IMR-90 (cell line): ENCODE measurements around the gene UTP4.

ENCODE experiments used
- MAFK ChIP-seq: IDR thresholded peaks from 2 replicates; pipeline ENCODE4 v1.6.1; 2012; ENCODE audit warnings: low read depth, low read length, improper control_type of control experiment
- MXI1 ChIP-seq: IDR thresholded peaks from 2 replicates; pipeline ENCODE4 v1.6.1; 2012; ENCODE audit warnings: low read depth, mild to moderate bottlenecking, low read length, moderate library complexity, borderline replicate concordance
- POLR2A ChIP-seq: IDR thresholded peaks from 2 replicates; pipeline ENCODE4 v1.6.1; 2012; ENCODE audit warnings: mild to moderate bottlenecking, low read depth, low read length
- RAD21 ChIP-seq: IDR thresholded peaks from 2 replicates; pipeline ENCODE4 v1.6.1; 2012; ENCODE audit warnings: low read length, improper control_type of control experiment
- USF2 ChIP-seq: fragments of 150-350 bp; IDR thresholded peaks from 2 replicates; pipeline ENCODE4 v1.6.1; 2017; ENCODE audit warnings: mild to moderate bottlenecking, antibody characterized with exemption, low read length, low read depth
- TF ChIP-seq, protein P1 (sequence below): conservative IDR thresholded peaks from 2 replicates; pipeline ENCODE4 v1.5.1; 2012; ENCODE audit warnings: mild to moderate bottlenecking, low read depth, low read length, improper control_type of control experiment

DNA sequence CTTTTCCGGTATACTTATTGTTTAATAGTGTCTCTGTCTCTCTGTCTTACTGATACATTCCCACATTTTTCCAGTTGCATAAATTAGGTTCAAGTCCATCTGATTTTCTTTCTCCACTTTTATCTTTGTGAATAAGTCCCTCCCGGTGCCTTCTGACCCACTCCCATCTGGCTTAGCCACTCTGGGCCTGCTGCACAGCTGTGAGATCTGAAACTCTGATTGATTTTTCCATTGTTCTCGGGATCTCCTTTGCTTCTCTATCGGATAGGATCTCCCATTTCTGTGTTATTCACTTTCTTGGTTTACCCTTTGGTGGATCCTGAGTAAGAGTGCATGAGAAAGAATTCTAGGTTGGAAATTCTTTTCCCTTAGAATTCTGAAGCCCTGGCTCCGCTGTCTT lies 8.6 kb downstream of the UTP4 start:
- TF ChIP-seq, protein P1, sequence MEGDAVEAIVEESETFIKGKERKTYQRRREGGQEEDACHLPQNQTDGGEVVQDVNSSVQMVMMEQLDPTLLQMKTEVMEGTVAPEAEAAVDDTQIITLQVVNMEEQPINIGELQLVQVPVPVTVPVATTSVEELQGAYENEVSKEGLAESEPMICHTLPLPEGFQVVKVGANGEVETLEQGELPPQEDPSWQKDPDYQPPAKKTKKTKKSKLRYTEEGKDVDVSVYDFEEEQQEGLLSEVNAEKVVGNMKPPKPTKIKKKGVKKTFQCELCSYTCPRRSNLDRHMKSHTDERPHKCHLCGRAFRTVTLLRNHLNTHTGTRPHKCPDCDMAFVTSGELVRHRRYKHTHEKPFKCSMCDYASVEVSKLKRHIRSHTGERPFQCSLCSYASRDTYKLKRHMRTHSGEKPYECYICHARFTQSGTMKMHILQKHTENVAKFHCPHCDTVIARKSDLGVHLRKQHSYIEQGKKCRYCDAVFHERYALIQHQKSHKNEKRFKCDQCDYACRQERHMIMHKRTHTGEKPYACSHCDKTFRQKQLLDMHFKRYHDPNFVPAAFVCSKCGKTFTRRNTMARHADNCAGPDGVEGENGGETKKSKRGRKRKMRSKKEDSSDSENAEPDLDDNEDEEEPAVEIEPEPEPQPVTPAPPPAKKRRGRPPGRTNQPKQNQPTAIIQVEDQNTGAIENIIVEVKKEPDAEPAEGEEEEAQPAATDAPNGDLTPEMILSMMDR, result no peak
- TF ChIP-seq MAFK (no peak), MXI1 (no peak), RAD21 (no peak), POLR2A (no peak), USF2 (no peak)
